Measurements from ENCODE around the gene MORN2.

The MORN2 gene

DNA sequence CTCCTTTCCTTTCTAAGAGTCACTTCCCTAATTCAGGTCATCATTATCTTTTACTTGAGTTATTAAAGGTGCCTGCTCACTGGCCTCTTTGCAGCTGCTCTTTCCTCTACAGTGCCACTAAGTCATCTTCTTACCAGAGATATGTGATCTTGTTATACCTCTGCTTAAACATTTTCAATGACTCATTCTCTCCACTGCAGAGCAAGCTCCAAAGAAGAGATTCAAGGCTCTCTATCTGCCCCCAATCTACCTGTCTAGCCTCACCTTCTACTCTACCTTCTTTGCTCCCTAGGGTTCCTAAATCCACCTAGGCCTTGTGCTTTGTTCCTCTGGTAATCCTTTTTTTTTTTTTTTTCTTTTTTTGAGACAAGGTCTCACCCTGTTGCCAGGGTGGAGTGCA is 17.0 kb downstream of the MORN2 start:
- no peak for DNase-seq

DNA sequence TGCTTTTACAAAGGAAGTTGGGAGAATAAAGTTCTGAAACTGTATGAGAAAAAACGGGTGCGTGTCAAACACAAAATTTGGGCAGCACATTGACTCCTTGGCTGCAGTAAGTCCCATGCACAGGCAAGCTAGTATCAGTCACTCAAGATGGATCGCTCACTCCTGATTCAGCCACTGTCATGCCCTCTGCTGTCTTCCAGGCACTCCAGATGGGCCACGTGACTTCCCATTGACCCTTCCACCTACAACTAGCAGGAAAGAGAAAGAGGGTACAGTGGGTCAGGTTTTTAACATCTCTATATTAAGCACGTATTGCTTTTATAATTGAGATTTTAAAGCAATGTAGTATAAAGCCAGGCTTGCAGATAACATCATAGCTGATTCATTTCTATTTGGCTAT is 22.5 kb downstream of the MORN2 start:
- no peak for DNase-seq

GRCh38 chr2:38900726-38901125 is 24.9 kb downstream of the MORN2 start:
- no peak for DNase-seq

- DNase-seq = no peak
Measured at GRCh38 chr2:38905251-38905650, 29.5 kb downstream of the MORN2 start.

DNA sequence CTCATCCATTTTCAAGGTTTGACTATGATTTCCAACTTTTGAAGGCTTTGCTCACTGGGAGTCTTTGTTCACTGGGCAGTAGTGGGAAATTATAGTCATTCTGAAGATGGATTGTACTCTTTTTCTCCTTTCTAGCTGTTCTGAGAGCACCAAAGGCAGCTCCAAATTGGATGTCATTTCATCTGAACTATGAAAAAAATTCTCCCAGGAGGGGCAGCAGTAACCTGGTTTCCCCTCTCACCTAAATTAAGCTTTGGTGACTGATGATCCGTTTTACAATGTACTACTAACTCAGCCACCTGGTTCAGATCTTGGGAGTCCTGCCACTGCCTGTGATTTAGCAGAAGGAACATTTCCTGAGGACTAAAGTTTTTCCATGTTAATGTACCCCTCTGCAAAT is 31.5 kb downstream of the MORN2 start:
- DNase-seq = no peak

- DNase-seq = no peak
Measured at GRCh38 chr2:38907743-38908562, 32.2 kb downstream of the MORN2 start.

- DNase-seq = no peak
Measured at GRCh38 chr2:38909872-38910271, 34.1 kb downstream of the MORN2 start.

DNA sequence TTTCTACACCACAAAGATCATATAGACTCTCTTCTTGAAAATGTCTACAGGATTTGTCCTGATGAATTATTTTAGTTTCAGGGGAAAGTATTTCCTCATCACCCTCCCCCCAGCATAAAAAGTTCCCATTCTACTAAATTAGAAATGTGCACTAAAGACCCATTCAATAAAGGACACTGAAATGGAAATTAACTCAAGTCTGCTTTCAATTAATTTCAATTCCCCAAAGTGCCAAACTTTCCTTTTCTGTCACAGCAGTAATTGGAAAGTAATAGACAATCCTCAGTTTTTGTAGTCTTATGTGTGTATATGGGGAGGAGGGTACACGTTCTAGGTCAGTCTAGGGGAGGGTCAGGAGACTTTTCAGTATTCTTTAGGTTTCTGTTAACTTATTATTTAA is 35.4 kb downstream of the MORN2 start:
- no peak for DNase-seq

DNA sequence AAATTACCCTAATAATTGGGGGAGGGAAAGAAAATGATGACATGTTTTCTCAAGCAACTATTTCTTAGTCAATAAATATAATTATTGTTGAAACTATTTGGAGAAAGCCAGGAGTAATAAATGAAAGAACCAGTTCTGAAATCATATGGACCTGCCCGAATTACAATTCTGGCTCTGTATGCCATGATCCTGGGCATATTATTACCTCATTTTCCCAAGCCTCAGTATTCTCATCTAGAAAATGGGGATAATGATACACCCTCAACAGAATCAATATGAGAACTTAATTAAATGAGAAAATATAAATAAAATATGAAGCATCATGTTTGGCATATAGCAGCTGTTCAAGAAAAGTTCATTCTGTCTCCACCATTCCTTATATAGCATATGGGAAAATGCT is 36.8 kb downstream of the MORN2 start:
- no peak for DNase-seq

DNA sequence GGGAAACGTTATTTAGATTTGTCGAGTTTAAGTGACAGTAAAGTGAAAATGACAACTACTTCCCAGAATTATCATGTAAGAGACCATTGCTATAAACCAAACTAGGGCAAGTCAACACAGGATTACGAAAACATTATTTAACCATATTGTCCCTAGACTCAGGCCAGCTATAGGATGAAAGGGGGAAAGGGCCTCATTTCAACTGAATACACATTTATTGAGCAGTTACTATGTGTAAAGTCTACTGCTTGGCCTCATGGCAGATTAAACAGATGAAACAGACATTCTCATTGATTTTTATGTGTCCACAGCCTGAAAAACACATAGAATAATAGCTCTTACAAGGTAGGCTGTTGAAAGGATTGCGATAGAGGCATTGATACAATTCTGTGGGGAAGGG is 46.6 kb downstream of the MORN2 start:
- no peak for DNase-seq

DNA sequence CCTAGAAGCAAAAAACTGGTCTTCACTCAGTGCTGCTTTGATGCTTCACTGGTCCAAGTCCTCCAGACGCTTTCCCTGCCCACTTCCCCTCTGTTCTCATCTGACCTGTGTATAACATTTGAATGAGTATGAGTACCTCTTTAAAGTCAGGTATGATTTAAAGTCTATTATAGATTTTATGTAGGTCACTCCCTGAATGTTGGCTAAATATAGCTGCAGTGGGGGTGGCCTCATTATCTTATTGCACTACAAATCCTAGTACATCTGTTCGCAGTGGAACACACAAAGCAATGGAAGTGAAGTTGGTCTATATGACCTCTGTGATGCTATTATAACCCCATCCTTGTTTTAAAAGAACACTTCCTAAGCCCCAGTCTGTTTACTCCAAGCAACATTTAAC is 47.1 kb downstream of the MORN2 start:
- DNase-seq = no peak

GRCh38 chr2:38925982-38926381 is 50.2 kb downstream of the MORN2 start:
- no peak for DNase-seq

DNA sequence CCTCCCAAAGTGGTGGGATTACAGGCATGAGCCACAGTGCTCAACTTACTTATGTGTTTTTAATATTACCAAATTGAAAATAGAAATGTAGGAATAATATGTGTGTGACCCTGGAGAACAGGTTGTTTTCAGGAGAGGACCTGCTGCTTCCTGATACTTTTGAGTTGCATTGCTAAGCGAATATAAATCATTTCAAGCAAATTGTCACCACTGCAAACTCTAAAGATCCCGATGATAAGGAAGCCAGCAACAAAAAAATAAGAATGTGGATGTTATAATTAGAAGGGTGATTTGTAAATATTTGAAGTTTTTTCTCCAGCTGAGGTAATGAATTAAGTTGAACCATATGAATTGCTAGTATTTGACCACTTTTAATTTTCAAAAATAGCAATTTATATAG is 54.8 kb downstream of the MORN2 start:
- DNase-seq = no peak
